Lower leg skin (tissue), 3 donors: ENCODE data around the gene PRKCZ.

ENCODE experiments used
- POLR2A ChIP-seq, 2 donors: fragments of 450-650 bp; IDR thresholded peaks; one replicate each; pipeline ENCODE4 v1.6.1; 2016 to 2017; ENCODE audit warnings: antibody characterized with exemption in 2 of 2, mild to moderate bottlenecking in 1 of 2, moderate library complexity in 1 of 2
- TF ChIP-seq, protein P1 (sequence below), 3 donors: fragments of 450-650 bp; IDR thresholded peaks; one replicate each; pipeline ENCODE4 v1.5.1; 2016; ENCODE audit warnings: antibody characterized with exemption in 3 of 3, mild to moderate bottlenecking in 3 of 3, moderate library complexity in 2 of 3

GRCh38 chr1:2221271-2221670, 171.1 kb downstream of the PRKCZ start:
- TF ChIP-seq, protein P1, sequence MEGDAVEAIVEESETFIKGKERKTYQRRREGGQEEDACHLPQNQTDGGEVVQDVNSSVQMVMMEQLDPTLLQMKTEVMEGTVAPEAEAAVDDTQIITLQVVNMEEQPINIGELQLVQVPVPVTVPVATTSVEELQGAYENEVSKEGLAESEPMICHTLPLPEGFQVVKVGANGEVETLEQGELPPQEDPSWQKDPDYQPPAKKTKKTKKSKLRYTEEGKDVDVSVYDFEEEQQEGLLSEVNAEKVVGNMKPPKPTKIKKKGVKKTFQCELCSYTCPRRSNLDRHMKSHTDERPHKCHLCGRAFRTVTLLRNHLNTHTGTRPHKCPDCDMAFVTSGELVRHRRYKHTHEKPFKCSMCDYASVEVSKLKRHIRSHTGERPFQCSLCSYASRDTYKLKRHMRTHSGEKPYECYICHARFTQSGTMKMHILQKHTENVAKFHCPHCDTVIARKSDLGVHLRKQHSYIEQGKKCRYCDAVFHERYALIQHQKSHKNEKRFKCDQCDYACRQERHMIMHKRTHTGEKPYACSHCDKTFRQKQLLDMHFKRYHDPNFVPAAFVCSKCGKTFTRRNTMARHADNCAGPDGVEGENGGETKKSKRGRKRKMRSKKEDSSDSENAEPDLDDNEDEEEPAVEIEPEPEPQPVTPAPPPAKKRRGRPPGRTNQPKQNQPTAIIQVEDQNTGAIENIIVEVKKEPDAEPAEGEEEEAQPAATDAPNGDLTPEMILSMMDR (IDR thresholded peaks at IDR 0.05), result no peak
- TF ChIP-seq POLR2A (IDR thresholded peaks at IDR 0.05), result no peak
